Head of caudate nucleus (tissue), 42 donors: ENCODE data around the gene TRIOBP.

Experiments used
- DNase-seq, 42 donors: peaks; one replicate each; pipeline versions ENCODE4 v3.0.0 to v3.0.0-alpha.2; 2020 to 2021; ENCODE audit warnings: mixed read lengths in 7 of 42
- intact Hi-C: fragments of 100-400 bp; cut with DNase I; formaldehyde crosslinking; loops from one replicate; pipeline ENCODE4 v1.15.0; 2022

The TRIOBP gene

DNA sequence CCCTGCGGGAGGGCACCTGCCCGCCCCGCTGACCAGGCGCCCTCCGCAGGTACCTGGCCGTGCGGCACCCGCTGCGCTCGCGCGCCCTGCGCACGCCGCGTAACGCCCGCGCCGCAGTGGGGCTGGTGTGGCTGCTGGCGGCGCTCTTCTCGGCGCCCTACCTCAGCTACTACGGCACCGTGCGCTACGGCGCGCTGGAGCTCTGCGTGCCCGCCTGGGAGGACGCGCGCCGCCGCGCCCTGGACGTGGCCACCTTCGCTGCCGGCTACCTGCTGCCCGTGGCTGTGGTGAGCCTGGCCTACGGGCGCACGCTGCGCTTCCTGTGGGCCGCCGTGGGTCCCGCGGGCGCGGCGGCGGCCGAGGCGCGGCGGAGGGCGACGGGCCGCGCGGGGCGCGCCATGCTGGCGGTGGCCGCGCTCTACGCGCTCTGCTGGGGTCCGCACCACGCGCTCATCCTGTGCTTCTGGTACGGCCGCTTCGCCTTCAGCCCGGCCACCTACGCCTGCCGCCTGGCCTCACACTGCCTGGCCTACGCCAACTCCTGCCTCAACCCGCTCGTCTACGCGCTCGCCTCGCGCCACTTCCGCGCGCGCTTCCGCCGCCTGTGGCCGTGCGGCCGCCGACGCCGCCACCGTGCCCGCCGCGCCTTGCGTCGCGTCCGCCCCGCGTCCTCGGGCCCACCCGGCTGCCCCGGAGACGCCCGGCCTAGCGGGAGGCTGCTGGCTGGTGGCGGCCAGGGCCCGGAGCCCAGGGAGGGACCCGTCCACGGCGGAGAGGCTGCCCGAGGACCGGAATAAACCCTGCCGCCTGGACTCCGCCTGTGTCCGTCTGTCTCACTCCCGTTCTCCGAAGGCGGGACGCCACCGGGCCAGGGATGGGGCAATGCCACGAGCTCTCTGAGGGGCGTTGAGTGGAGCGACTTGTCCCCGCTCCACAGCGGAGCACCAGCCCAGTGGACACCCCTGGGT is 128.1 kb downstream of the TRIOBP start:
- peak in 22 of 42 donors; percentile 16 to 66 (median 49) for DNase-seq

More for the DNA sequence above, 128.1 kb downstream of the TRIOBP start:
- intact Hi-C loops, result no loop called here
